Tibial nerve (tissue), 3 donors: Measurements from ENCODE around the gene ZNF502.

Experiments used
- CTCF ChIP-seq, 5 experiments: fragments of 200-600 bp in 3 of 5; fragments of 450-650 bp in 2 of 5; sonication (generic) in 3 of 5; IDR thresholded peaks; one replicate each; pipeline ENCODE4 v1.5.1; 2016 to 2019; ENCODE audit warnings: antibody characterized with exemption in 5 of 5, mild to moderate bottlenecking in 3 of 5, moderate library complexity in 2 of 5
- POLR2A ChIP-seq, 2 donors: fragments of 450-650 bp; IDR thresholded peaks; one replicate each; pipeline ENCODE4 v1.6.1; 2017; ENCODE audit warnings: antibody characterized with exemption in 2 of 2, mild to moderate bottlenecking in 2 of 2, moderate library complexity in 2 of 2

GRCh38 chr3:44666346-44666745 lies 46.1 kb upstream of the ZNF502 start:
- TF ChIP-seq CTCF (IDR thresholded peaks at IDR 0.05) (no peak), POLR2A (IDR thresholded peaks at IDR 0.05) (no peak)
